LNCaP clone FGC (cell line): ENCODE data around the gene ZNF732.
"Not testable (repeated sequence)": the region's sequence is repeated elsewhere in the genome, so short reads cannot be mapped to it uniquely, and the experiment has no call there.

ENCODE experiments used
- DNase-seq: peaks from one replicate; pipeline ENCODE4 v3.0.0-alpha.2; 2011; ENCODE audit warnings: low read depth
- H3K4me3 ChIP-seq: 2 replicates; pipeline ENCODE4 v1.5.1; 2011; ENCODE audit warnings: mild to moderate bottlenecking, low read depth, low read length, control low read depth
- TF ChIP-seq, protein P1 (sequence below): IDR thresholded peaks from 2 replicates; pipeline ENCODE4 v1.5.1; 2012; ENCODE audit warnings: mild to moderate bottlenecking; ENCODE audit not compliant: control insufficient read depth, insufficient read depth; ENCODE audit errors: extremely low read depth

Gene ZNF732

DNA sequence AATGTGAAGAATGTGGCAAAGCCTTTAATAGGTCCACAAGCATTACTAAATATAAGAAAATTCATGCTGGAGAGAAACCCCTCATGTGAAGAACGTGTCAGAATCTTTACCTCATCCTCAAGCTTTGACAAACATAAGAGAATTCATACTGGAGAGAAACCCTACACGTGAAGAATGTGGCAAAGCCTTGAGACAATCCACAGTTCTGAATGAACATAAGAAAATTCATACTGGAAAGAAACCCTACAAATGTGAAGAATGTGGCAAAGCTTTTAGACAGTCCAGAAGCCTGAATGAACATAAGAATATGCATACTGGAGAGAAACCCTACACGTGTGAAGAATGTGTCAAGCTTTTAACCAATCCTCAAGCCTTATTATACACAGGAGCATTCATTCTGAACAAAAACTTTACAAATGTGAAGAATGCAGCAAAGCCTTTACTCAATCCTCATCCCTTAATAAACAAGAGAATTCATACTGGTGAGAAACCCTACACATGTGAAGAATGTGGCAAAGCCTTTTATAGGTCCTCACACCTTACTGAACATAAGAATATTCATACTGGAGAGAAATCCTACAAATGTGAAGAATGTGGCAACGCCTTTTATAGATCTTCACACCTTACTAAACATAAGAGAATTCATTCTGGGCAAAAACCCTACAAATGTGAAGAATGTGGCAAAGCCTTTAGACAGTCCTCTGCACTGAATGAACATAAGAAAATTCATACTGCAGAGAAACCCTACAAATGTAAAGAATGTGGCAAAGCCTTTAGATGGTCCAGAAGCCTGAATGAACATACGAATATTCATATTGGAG lies 51.1 kb downstream of the ZNF732 start:
- TF ChIP-seq, protein P1, sequence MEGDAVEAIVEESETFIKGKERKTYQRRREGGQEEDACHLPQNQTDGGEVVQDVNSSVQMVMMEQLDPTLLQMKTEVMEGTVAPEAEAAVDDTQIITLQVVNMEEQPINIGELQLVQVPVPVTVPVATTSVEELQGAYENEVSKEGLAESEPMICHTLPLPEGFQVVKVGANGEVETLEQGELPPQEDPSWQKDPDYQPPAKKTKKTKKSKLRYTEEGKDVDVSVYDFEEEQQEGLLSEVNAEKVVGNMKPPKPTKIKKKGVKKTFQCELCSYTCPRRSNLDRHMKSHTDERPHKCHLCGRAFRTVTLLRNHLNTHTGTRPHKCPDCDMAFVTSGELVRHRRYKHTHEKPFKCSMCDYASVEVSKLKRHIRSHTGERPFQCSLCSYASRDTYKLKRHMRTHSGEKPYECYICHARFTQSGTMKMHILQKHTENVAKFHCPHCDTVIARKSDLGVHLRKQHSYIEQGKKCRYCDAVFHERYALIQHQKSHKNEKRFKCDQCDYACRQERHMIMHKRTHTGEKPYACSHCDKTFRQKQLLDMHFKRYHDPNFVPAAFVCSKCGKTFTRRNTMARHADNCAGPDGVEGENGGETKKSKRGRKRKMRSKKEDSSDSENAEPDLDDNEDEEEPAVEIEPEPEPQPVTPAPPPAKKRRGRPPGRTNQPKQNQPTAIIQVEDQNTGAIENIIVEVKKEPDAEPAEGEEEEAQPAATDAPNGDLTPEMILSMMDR, result no peak
- H3K4me3 ChIP-seq, result no peak overlapping the region
- no peak for DNase-seq

DNA sequence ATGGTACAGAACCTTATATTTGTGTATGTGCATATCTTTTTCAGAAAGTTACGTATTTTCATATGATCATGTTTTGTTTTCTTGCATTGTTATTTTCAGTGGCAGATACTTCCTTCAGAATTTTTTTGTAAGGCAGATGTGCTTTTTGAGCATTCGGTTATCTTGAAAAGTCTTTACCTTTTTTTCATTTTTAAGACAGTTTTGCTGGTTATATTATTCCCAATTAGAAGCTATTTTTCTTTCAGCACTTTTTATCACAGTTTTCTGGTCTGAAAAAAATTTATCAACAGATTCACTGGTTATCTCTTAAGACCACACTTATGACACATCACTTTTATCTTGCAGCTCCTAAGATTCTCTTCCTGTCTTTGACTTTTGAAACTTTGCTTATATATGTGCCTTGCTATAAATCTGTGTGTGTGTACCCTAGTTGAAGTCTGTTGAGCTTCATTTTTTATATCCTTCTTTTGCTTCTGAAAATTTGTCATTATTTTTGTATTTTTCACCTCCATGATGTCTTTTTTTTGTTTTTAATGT lies 53.1 kb downstream of the ZNF732 start:
- TF ChIP-seq, protein P1, result no peak
- H3K4me3 ChIP-seq, result no peak overlapping the region
- no peak for DNase-seq

DNA sequence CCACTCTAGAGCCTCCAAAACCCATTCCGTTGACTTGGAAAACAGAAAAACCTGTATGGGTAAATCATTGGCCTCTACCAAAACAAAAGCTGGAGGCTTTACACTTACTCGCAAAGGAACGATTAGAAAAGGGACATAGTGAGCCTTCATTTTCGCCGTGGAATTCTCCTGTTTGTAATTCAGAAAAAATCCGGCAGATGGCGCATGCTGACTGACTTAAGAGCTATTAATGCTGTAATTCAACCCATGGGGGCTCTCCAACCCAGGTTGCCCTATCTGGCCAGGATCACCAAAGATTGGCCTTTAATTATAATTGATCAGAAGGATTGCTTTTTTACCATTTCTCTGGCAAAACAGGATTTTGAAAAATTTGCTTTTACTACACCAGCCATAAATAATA lies 60.8 kb downstream of the ZNF732 start:
- TF ChIP-seq, protein P1, result peak; percentile 42
- no peak overlapping the region for H3K4me3 ChIP-seq
- peak; percentile 1 for DNase-seq

DNA sequence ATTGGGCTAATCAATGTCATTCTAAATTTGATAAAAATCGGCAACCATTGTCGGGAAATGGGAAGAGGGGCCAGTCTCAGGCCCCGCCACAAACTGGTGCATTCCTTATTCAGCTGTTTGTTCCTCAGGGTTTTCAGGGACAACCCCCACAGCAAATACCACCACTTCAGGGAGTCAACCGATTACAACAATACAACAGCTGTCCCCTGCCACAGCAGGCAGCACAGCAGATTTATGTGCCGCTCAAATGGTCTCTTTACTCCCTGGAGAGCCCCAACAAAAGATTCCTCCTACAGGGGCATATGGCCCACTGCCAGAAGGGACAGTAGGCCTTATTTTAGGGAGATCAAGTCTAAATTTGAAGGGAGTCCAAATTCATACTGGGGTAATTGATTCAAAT lies 61.8 kb downstream of the ZNF732 start:
- no peak overlapping the region for H3K4me3 ChIP-seq
- TF ChIP-seq, protein P1, result no peak
- DNase-seq, result no peak

DNA sequence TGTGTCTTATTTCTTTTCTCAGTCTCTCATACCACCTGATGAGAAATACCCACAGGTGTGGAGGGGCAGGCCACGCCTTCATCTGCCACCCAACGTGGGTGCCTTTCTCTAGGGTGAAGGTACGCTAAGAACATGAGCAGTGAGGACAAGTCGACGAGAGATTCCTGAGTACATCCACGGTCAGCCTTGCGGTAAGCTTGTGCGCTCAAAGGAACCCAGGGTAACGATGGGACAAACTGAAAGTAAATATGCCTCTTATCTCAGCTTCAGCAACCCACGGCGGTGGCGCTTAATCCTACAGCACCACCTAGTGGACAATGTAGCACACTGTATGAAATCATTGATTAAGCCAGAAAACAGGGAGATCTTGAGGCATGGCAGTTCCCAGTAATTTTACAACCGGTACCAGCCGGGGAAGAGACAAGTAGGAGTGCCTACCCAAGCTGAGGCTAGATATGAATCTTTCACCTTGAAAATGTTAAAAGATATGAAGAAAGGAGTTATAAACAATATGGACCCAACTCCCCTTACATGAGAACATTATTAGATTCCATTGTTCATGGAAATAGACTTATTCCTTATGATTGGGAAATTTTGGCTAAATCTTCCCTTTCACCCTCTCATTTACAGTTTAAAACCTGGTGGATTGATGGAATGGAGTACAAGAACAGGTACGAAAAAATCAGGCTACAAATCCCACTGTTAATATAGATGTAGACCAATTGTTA lies 63.0 kb downstream of the ZNF732 start:
- H3K4me3 ChIP-seq, result peak overlapping the region; percentile 46
- TF ChIP-seq, protein P1, result peak; percentile 95
- DNase-seq, result peak; percentile 58

DNA sequence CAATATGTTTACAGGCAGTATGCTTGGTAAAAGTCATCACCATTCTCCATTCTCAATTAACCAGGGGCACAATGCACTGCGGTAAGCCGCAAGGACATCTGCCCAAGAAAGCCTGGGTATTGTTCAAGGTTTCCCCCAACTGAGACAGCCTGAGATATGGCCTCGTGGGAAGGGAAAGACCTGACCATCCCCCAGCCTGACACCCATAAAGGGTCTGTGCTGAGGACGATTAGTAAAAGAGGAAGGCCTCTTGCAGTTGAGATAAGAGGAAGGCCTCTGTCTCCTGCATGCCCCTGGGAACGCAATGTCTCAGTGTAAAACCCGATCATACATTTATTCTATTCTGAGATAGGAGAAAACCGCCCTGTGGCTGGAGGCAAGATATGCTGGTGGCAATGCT lies 63.9 kb downstream of the ZNF732 start:
- not testable (repeated sequence) for DNase-seq, H3K4me3 ChIP-seq

DNA sequence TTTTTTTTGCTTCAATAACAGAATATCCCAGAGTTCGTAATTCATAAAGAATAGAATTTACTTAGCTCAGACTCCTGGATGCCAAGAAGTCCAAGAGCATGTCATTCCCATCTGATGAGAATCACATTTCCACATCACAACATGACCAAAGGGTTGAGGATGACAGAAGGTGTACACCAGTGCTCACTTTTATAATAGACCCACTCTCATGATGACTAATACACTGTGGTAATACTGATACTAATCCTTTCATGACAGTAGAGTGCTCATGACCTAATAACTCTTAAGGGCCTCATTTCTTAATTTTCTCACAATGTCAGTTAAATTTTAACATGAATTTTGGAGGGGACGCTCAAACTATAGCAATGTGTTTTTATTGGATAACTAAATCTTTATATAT lies 69.2 kb downstream of the ZNF732 start:
- no peak for DNase-seq
- TF ChIP-seq, protein P1, result no peak
- H3K4me3 ChIP-seq, result no peak overlapping the region
